HCT116 (cell line): ENCODE measurements around the gene MAP1LC3B2. TPM values are rescaled to one million over a fixed set of nuclear protein-coding genes. Genes with fewer than 3 reads are reported as not detected.

Source experiments
- ATAC-seq: fragments of 200-7000 bp; cut with Tn5 transposase; 2 replicates; pipeline ENCODE4 v1.9.1; 2020; ENCODE audit warnings: mild to moderate bottlenecking, moderate library complexity
- BruUV-seq: library from RNA; stranded (reverse); fragments of 400-500 nt; replicated peaks from 2 replicates; lab custom pipeline; 2021; lab: Mats Ljungman, UMichigan
- CTCF ChIA-PET: fragments of 300-600 bp; sonication (Branson Sonifier 250); formaldehyde crosslinking; loops from one replicate; lab custom pipeline; 2021; ENCODE audit warnings: antibody characterized with exemption; lab: Charles Lee
- POLR2A ChIA-PET: fragments of 300-600, 350-600 bp; sonication (Branson Sonifier 250); formaldehyde crosslinking; loops from one replicate; lab custom pipeline; 2021; ENCODE audit warnings: antibody characterized with exemption; lab: Charles Lee
- RAD21 ChIA-PET, 2 experiments: fragments of 300-600 bp; sonication (Branson Sonifier 250); formaldehyde crosslinking; loops; one replicate each; lab custom pipeline; 2023; ENCODE audit warnings: low total read pairs in 2 of 2; ENCODE audit not compliant: uncharacterized antibody in 2 of 2, unreplicated experiment in 2 of 2, low non-redundant PET in 1 of 2; lab: Charles Lee
- DNase-seq: peaks from one replicate; pipeline ENCODE4 v3.0.0-alpha.2; 2010; ENCODE audit warnings: low read depth, low spot score
- H2AFZ ChIP-seq: fragments of 200-600 bp; shearing (Covaris generic), sonication (generic); 2 replicates; pipeline ENCODE4 v1.6.1; 2017; ENCODE audit warnings: low read depth, mixed run types, mixed read lengths, antibody characterized with exemption, low read length; ENCODE audit not compliant: poor library complexity, severe bottlenecking
- H3K27ac ChIP-seq: 2 replicates; pipeline ENCODE4 v1.5.1; 2012; ENCODE audit warnings: low read depth, low read length
- H3K27me3 ChIP-seq: fragments of 200-600 bp; sonication (generic); 2 replicates; pipeline ENCODE4 v1.6.1; 2016; ENCODE audit warnings: mixed run types, low read length, mixed read lengths; ENCODE audit not compliant: insufficient read depth
- H3K36me3 ChIP-seq, 2 experiments: fragments of 200-500 bp in 1 of 2; fragments of 200-600 bp in 1 of 2; sonication (Bioruptor generic) in 1 of 2; sonication (generic) in 1 of 2; 2 replicates each; pipeline versions ENCODE4 v1.5.1 to v1.6.1; 2014 to 2016; ENCODE audit warnings: low read length in 2 of 2, inconsistent platforms in 1 of 2, mixed read lengths in 1 of 2, mixed run types in 1 of 2; ENCODE audit not compliant: insufficient read depth in 2 of 2, control insufficient read depth in 1 of 2
- H3K4me1 ChIP-seq, 2 experiments: fragments of 200-600 bp in 1 of 2; sonication (generic) in 1 of 2; 2 replicates each; pipeline versions ENCODE4 v1.5.1 to v1.6.1; 2012 to 2017; ENCODE audit warnings: low read length in 2 of 2, inconsistent platforms in 1 of 2, mild to moderate bottlenecking in 1 of 2, mixed read lengths in 1 of 2, mixed run types in 1 of 2, moderate library complexity in 1 of 2; ENCODE audit not compliant: insufficient read depth in 2 of 2, control insufficient read depth in 1 of 2
- H3K4me2 ChIP-seq: fragments of 200-600 bp; sonication (generic); 2 replicates; pipeline ENCODE4 v1.6.1; 2017; ENCODE audit warnings: mixed run types, low read length, mixed read lengths
- H3K4me3 ChIP-seq, 2 experiments: fragments of 200-600 bp in 1 of 2; sonication (generic) in 1 of 2; replicated peaks in 1 of 2; 2 replicates each; pipeline ENCODE4 v1.5.1; 2011 to 2016; ENCODE audit warnings: low read length in 2 of 2, control low read depth in 1 of 2, low read depth in 1 of 2, mild to moderate bottlenecking in 1 of 2, mixed read lengths in 1 of 2, mixed run types in 1 of 2
- H3K79me2 ChIP-seq: fragments of 200-600 bp; sonication (generic); 2 replicates; pipeline ENCODE4 v1.6.1; 2017; ENCODE audit warnings: mild to moderate bottlenecking, mixed run types, low read length, moderate library complexity, mixed read lengths; ENCODE audit not compliant: insufficient read depth
- H3K9ac ChIP-seq: fragments of 200-600 bp; sonication (generic); 2 replicates; pipeline ENCODE4 v1.6.1; 2016; ENCODE audit warnings: low read length, mixed read lengths
- H3K9me2 ChIP-seq: fragments of 200-600 bp; sonication (generic), shearing (Covaris generic); 2 replicates; pipeline ENCODE4 v1.6.1; 2017; ENCODE audit warnings: mixed run types, mild to moderate bottlenecking, moderate library complexity; ENCODE audit not compliant: insufficient read depth
- H3K9me3 ChIP-seq, 2 experiments: fragments of 200-500 bp in 1 of 2; fragments of 200-600 bp in 1 of 2; sonication (Bioruptor generic) in 1 of 2; sonication (generic) in 1 of 2; 2 replicates each; pipeline ENCODE4 v1.6.1; 2014 to 2017; ENCODE audit warnings: low read length in 2 of 2, mixed read lengths in 2 of 2, inconsistent platforms in 1 of 2, low read depth in 1 of 2, mild to moderate bottlenecking in 1 of 2, mixed run types in 1 of 2, moderate library complexity in 1 of 2; ENCODE audit not compliant: control insufficient read depth in 1 of 2, insufficient read depth in 1 of 2
- H4K20me1 ChIP-seq: fragments of 200-600 bp; sonication (generic), shearing (Covaris generic); 2 replicates; pipeline ENCODE4 v1.6.1; 2017; ENCODE audit warnings: mixed run types, mild to moderate bottlenecking, moderate library complexity; ENCODE audit not compliant: insufficient read depth
- CBX3 ChIP-seq: IDR thresholded peaks from 2 replicates; pipeline ENCODE4 v1.6.1; 2012; ENCODE audit warnings: low read depth
- CEBPB ChIP-seq: IDR thresholded peaks from 2 replicates; pipeline ENCODE4 v1.6.1; 2012; ENCODE audit warnings: low read depth
- EGR1 ChIP-seq: IDR thresholded peaks from 2 replicates; pipeline ENCODE4 v1.6.1; 2012; ENCODE audit warnings: low read depth
- ELF1 ChIP-seq: IDR thresholded peaks from 2 replicates; pipeline ENCODE4 v1.6.1; 2012; ENCODE audit warnings: low read depth, borderline replicate concordance
- EZH2 ChIP-seq: fragments of 200-600 bp; sonication (generic); IDR thresholded peaks from 2 replicates; pipeline ENCODE4 v1.6.1; 2017; ENCODE audit warnings: antibody characterized with exemption, mixed run types
- EZH2phosphoT487 ChIP-seq: fragments of 200-600 bp; IDR thresholded peaks from 2 replicates; pipeline ENCODE4 v1.6.1; 2018; ENCODE audit warnings: antibody characterized with exemption, borderline replicate concordance
- JUND ChIP-seq: IDR thresholded peaks from 2 replicates; pipeline ENCODE4 v1.6.1; 2012
- POLR2A ChIP-seq: IDR thresholded peaks from 2 replicates; pipeline ENCODE4 v1.7.0; 2011; ENCODE audit warnings: borderline replicate concordance; ENCODE audit not compliant: insufficient read depth, insufficient read length; ENCODE audit errors: extremely low read depth
- POLR2AphosphoS5 ChIP-seq: IDR thresholded peaks from 2 replicates; pipeline ENCODE4 v1.6.1; 2011; ENCODE audit warnings: mild to moderate bottlenecking, low read depth, low read length, moderate library complexity
- RAD21 ChIP-seq: IDR thresholded peaks from 2 replicates; pipeline ENCODE4 v1.6.1; 2012; ENCODE audit warnings: low read depth, mild to moderate bottlenecking
- SIN3A ChIP-seq: IDR thresholded peaks from 2 replicates; pipeline ENCODE4 v1.6.1; 2012; ENCODE audit warnings: low read depth
- SP1 ChIP-seq: IDR thresholded peaks from 2 replicates; pipeline ENCODE4 v1.6.1; 2012; ENCODE audit warnings: low read depth
- SRF ChIP-seq: IDR thresholded peaks from 2 replicates; pipeline ENCODE4 v1.6.1; 2012; ENCODE audit warnings: low read depth
- TCF7L2 ChIP-seq: IDR thresholded peaks from 2 replicates; pipeline ENCODE4 v1.7.0; 2011; ENCODE audit warnings: borderline replicate concordance, inconsistent platforms; ENCODE audit not compliant: insufficient read depth, insufficient read length; ENCODE audit errors: extremely low read depth
- ZFX ChIP-seq: fragments of 450-650 bp; IDR thresholded peaks from 2 replicates; pipeline ENCODE4 v1.6.1; 2017
- intact Hi-C: fragments of 100-400 bp; cut with micrococcal nuclease; formaldehyde crosslinking; loops from 2 replicates; pipeline ENCODE4 v1.10.0; 2022
- total RNA-seq: library from RNA; stranded (reverse); gene quantifications from one replicate; pipeline ENCODE4 v1.2.1, GENCODE V29; 2021; ENCODE audit not compliant: unreplicated experiment
- TF ChIP-seq, protein P1 (sequence below), 3 experiments: fragments of 200-600 bp in 1 of 3; sonication (generic) in 1 of 3; IDR thresholded peaks in 2 of 3; conservative IDR thresholded peaks in 1 of 3; 2 replicates each; pipeline ENCODE4 v1.5.1; 2012 to 2017; ENCODE audit warnings: low read depth in 2 of 3, low read length in 2 of 3, antibody characterized with exemption in 1 of 3, borderline replicate concordance in 1 of 3, control low read depth in 1 of 3, mild to moderate bottlenecking in 1 of 3, mixed read lengths in 1 of 3, mixed run types in 1 of 3, moderate library complexity in 1 of 3; ENCODE audit not compliant: insufficient read depth in 1 of 3
- TF ChIP-seq, protein P2 (sequence below): IDR thresholded peaks from 2 replicates; pipeline ENCODE4 v1.6.1; 2011; ENCODE audit warnings: mild to moderate bottlenecking, low read length, moderate library complexity; ENCODE audit not compliant: insufficient replicate concordance; ENCODE audit errors: extremely low read depth
- TF ChIP-seq, protein P3 (sequence below): IDR thresholded peaks from 2 replicates; pipeline ENCODE4 v1.6.1; 2012
- TF ChIP-seq, protein P4 (sequence below): IDR thresholded peaks from 2 replicates; pipeline ENCODE4 v1.6.1; 2012
- TF ChIP-seq, protein P5 (sequence below): IDR thresholded peaks from 2 replicates; pipeline ENCODE4 v1.6.1; 2012; ENCODE audit warnings: low read depth

MAP1LC3B2 gene
- total RNA-seq, 1 experiment from 2014 or later = 4.7 TPM

DNA sequence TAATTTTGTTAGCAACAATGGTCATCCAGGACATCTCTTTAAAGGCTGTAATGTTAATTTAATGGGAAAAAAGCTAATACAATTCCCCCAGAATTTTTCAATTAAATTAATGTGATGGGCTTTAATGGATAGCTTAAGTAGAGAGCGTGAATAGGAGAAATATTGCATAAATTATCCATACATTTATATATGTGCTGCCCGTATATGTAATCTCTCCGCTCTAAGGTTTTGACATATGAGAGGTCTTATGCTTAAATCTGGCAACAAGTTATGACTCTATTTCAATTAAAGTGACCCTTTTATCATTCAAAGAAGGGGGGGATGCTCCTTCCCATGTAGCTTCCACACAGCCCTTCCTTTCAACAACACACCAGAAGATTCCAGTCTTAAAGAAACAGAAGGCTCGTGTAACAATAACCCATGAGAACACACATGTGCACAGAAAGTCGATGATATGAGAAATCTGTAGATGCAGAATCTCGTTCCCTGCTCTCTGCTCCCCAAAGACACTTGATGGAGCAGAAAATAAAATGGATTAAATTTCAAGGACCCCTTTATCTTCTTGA lies 24.0 kb downstream of the MAP1LC3B2 start:
- DNase-seq (no peak), ATAC-seq (no peak)
- no peaks in the 10 kb centered on the region for H3K79me2 ChIP-seq
- no peak overlapping the region for H3K27ac ChIP-seq
- no peak overlapping the region for H2AFZ ChIP-seq
- H3K36me3 ChIP-seq = no peaks in the 10 kb centered on the region
- POLR2A ChIA-PET = interaction anchor here (0.6 to 1.2 kb wide), 2 partner anchors 19 to 149 kb away, joined by 3 read pairs; no protein-coding TSS in a partner anchor
- H3K9me2 ChIP-seq = no peaks in the 10 kb centered on the region
- RAD21 ChIA-PET = no interaction called here
- H3K4me2 ChIP-seq = no peak overlapping the region
- H3K4me1 ChIP-seq = peaks cover 2 to 6% of the 10 kb centered on the region in 2 experiments; a peak in 2 of 4 replicates
- intact Hi-C loops = no loop called here
- BruUV-seq = no TSS peak
- H3K27me3 ChIP-seq = no peaks in the 10 kb centered on the region
- CTCF ChIA-PET = no interaction called here
- no peak overlapping the region for H3K4me3 ChIP-seq
- H3K9ac ChIP-seq = no peak overlapping the region
- peaks cover 0 to 4% of the 10 kb centered on the region in 2 experiments; a peak in 2 of 4 replicates for H3K9me3 ChIP-seq
- H4K20me1 ChIP-seq = no peaks in the 10 kb centered on the region
- TF ChIP-seq TCF7L2 = no peak
- TF ChIP-seq, protein P1, sequence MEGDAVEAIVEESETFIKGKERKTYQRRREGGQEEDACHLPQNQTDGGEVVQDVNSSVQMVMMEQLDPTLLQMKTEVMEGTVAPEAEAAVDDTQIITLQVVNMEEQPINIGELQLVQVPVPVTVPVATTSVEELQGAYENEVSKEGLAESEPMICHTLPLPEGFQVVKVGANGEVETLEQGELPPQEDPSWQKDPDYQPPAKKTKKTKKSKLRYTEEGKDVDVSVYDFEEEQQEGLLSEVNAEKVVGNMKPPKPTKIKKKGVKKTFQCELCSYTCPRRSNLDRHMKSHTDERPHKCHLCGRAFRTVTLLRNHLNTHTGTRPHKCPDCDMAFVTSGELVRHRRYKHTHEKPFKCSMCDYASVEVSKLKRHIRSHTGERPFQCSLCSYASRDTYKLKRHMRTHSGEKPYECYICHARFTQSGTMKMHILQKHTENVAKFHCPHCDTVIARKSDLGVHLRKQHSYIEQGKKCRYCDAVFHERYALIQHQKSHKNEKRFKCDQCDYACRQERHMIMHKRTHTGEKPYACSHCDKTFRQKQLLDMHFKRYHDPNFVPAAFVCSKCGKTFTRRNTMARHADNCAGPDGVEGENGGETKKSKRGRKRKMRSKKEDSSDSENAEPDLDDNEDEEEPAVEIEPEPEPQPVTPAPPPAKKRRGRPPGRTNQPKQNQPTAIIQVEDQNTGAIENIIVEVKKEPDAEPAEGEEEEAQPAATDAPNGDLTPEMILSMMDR (IDR thresholded peaks at IDR 0.05 in 2 of 3, conservative IDR thresholded peaks at IDR 0.05 in 1 of 3; ENCODE audit: borderline replicate concordance in 1 of 3, insufficient read depth in 1 of 3, low read depth in 2 of 3, low read length in 2 of 3) = no peak
- TF ChIP-seq ELF1 = no peak
- TF ChIP-seq EZH2 = no peak
- no peak for TF ChIP-seq JUND
- TF ChIP-seq RAD21 = no peak
- TF ChIP-seq ZFX = no peak
- TF ChIP-seq SIN3A = no peak
- TF ChIP-seq POLR2AphosphoS5 = no peak
- no peak for TF ChIP-seq SRF
- TF ChIP-seq, protein P2, sequence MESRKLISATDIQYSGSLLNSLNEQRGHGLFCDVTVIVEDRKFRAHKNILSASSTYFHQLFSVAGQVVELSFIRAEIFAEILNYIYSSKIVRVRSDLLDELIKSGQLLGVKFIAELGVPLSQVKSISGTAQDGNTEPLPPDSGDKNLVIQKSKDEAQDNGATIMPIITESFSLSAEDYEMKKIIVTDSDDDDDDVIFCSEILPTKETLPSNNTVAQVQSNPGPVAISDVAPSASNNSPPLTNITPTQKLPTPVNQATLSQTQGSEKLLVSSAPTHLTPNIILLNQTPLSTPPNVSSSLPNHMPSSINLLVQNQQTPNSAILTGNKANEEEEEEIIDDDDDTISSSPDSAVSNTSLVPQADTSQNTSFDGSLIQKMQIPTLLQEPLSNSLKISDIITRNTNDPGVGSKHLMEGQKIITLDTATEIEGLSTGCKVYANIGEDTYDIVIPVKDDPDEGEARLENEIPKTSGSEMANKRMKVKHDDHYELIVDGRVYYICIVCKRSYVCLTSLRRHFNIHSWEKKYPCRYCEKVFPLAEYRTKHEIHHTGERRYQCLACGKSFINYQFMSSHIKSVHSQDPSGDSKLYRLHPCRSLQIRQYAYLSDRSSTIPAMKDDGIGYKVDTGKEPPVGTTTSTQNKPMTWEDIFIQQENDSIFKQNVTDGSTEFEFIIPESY = no peak
- no peak for TF ChIP-seq SP1
- TF ChIP-seq, protein P3, sequence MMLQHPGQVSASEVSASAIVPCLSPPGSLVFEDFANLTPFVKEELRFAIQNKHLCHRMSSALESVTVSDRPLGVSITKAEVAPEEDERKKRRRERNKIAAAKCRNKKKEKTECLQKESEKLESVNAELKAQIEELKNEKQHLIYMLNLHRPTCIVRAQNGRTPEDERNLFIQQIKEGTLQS = no peak
- TF ChIP-seq, protein P4, sequence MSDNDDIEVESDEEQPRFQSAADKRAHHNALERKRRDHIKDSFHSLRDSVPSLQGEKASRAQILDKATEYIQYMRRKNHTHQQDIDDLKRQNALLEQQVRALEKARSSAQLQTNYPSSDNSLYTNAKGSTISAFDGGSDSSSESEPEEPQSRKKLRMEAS = no peak
- TF ChIP-seq CBX3 = no peak
- TF ChIP-seq EZH2phosphoT487 = no peak
- no peak for TF ChIP-seq CEBPB
- TF ChIP-seq POLR2A = no peak
- no peak for TF ChIP-seq EGR1
- TF ChIP-seq, protein P5, sequence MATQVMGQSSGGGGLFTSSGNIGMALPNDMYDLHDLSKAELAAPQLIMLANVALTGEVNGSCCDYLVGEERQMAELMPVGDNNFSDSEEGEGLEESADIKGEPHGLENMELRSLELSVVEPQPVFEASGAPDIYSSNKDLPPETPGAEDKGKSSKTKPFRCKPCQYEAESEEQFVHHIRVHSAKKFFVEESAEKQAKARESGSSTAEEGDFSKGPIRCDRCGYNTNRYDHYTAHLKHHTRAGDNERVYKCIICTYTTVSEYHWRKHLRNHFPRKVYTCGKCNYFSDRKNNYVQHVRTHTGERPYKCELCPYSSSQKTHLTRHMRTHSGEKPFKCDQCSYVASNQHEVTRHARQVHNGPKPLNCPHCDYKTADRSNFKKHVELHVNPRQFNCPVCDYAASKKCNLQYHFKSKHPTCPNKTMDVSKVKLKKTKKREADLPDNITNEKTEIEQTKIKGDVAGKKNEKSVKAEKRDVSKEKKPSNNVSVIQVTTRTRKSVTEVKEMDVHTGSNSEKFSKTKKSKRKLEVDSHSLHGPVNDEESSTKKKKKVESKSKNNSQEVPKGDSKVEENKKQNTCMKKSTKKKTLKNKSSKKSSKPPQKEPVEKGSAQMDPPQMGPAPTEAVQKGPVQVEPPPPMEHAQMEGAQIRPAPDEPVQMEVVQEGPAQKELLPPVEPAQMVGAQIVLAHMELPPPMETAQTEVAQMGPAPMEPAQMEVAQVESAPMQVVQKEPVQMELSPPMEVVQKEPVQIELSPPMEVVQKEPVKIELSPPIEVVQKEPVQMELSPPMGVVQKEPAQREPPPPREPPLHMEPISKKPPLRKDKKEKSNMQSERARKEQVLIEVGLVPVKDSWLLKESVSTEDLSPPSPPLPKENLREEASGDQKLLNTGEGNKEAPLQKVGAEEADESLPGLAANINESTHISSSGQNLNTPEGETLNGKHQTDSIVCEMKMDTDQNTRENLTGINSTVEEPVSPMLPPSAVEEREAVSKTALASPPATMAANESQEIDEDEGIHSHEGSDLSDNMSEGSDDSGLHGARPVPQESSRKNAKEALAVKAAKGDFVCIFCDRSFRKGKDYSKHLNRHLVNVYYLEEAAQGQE = no peak
